ENCODE measurements around the gene CIP2A. TPM values are rescaled to one million over a fixed set of nuclear protein-coding genes. Genes with fewer than 3 reads are reported as not detected.

Gene CIP2A
- total RNA-seq, 1 donor from 2014 or later, result 5.6 TPM

DNA sequence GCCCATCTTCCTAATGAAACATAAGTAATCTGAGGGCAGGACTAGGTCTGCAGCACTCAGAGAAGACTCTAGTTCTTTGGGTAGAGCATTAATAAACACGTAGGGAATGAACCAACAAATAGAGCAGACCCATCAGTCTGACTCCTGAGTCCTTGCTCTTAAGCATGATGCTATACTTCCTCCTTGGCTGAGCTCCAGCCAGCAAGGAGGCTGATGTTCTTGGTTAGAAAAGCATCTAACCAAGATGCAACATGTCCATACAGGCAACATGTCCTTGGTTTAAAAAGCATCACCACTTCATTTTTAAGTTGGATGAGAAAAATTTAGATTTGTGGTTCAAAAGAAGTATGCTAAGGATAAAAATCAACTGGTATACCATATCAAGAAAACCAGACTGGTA is 70.3 kb downstream of the CIP2A start:
- DNase-seq (ENCODE audit: low spot score) (no peak), ATAC-seq (no peak)

DNA sequence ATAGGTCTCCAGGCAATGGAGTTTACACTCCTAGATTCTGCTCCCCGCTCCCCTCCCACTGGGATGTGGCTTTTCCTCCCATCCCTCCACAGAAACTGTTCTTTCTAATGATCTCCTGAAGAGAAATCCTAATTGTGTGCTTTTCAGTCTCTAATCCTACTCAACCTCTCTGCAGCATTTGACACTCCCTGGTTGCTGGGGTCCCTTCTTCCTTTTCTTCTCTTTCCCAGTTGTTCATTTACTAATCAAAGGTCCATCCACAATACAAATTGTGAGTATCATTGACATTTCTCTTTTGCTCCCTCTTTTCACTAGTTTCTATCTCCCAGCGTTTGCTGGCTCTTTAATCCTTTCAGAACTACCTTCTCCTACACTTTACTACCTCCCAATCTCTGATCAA is 72.4 kb downstream of the CIP2A start:
- no peak for DNase-seq (ENCODE audit: low spot score)
- intact Hi-C loops (cut with DNase I), result no loop called here
- ATAC-seq, result no peak

More for the DNA sequence above, 70.3 kb downstream of the CIP2A start:
- intact Hi-C loops (cut with DNase I), result no loop called here

DNA sequence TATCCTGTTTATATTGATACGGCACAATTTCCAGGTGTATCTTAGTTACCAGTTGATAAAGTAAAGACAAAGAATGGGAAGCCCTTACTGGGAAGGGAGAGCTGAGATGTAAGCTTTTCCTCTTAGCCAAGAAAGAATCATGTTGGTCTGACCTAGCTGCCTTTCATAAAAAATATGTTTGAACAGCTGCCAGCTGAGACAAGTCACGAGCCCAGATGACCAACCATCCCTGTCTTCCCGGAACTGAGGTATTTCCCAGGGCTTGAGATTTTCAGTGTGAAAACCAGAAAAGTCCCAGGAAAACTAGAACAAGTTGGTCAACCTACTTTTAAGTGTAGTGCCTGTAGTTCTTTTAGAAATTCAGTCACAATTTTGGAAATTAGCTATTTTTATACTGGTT is 75.3 kb downstream of the CIP2A start:
- ATAC-seq (no peak), DNase-seq (ENCODE audit: low spot score) (no peak)
- intact Hi-C loops (cut with DNase I), result no loop called here

DNA sequence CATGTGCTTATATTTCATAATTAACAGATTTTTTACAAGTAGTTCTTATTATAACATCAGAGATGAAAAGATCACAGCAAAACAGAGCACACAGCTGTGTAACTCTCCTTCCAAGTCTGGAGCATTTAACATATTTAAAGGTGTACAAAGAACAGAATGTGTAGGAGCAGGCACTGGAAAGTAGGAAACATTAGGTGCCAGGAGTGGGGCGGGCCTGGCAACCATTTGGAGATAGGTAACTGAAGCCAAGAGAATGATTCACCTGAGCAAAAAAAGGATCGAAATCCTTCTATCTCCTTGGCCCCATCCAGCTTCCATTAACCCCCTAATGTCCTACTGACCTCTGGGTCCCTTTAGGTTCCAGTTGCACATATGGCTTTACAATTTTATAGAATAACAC is 76.6 kb downstream of the CIP2A start:
- ATAC-seq (no peak), DNase-seq (ENCODE audit: low spot score) (no peak)
- intact Hi-C loops (cut with DNase I), result no loop called here

DNA sequence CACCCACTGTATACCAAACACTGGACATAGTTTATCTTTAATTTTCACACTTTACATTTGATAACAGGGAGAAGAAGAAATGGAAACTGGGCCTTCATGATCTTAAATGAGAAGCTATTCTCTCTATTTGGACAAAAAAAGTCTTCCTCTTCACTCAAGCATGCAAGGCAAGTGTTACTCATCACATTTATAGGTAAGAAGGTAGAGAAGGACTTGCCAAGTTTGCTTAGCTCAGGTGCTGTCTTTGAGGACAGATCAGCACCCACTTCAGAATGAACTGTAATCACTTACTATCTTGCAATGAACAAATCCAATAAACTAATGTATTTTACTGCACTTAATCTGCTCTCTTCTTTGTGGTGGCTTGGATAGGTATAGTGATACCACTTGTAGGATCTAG is 77.7 kb downstream of the CIP2A start:
- intact Hi-C loops (cut with DNase I), result no loop called here
- no peak for ATAC-seq
- DNase-seq (ENCODE audit: low spot score), result no peak

DNA sequence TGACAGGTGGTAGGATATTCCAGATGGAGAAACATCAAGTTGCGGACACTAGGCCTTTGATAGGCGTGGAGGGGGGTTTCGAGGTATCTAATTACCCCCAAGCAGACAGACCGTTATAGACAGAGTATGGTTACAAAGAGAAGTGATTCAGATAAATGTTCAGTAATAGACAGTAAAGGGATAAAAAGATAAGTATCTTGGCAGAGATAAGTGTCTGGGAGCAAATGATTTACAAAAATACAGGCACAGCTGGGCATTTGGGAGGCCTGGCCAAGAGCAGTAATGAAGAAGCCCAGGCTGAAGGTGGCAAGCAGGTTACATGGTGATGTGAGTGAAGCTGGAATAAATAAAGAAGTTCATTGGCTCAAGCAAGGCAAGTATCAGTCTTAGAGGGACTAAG is 78.2 kb downstream of the CIP2A start:
- intact Hi-C loops (cut with DNase I), result no loop called here
- ATAC-seq (no peak), DNase-seq (ENCODE audit: low spot score) (no peak)

DNA sequence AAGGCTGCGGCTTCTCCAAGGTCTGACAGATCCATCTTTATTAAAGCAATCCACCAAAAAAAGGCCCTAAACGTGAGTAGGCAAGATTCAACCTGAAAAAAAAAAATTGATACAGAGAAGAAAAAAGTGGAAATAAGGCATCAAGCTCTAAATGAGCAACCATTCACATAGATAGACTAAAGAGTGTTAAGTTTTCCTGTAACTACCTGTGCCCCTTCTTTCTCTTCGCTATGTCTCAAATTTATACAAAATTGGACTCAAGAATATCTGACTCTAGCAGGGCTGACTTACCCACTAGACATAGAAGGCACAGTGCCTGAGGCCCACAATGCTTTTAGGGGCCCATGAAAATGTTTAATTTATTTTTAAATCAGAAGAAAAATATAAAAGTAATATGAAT is 78.7 kb downstream of the CIP2A start, which contains the start of gene MYH15:
TSS of gene MYH15 (minus strand) at position 101 of the 400 bp plus-strand sequence. CDS start at position 35, 66 bp downstream.
- intact Hi-C loops (cut with DNase I), result no loop called here
- no peak for DNase-seq (ENCODE audit: low spot score)
- no peak for ATAC-seq

DNA sequence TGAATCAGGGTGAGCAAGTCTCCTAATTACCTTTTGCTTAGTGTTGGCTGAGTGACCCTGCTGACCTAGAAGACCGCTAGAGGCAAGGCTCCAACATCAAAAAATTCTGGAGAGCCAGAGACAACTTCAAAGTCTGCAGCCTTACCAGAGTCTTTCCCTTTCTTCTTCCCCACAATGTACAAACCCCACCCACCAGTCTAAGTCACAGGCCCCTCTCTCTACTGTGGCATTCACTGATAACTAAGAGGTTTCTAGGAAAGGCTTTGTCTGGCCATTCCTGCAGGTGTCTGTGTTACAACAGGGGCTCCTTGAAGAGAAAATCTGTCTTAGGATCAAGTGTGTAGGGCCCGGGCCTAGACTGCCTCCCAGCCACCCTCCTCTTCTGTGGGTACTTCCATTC is 79.4 kb downstream of the CIP2A start:
- no peak for ATAC-seq
- no peak for DNase-seq (ENCODE audit: low spot score)
- intact Hi-C loops (cut with DNase I), result no loop called here

DNA sequence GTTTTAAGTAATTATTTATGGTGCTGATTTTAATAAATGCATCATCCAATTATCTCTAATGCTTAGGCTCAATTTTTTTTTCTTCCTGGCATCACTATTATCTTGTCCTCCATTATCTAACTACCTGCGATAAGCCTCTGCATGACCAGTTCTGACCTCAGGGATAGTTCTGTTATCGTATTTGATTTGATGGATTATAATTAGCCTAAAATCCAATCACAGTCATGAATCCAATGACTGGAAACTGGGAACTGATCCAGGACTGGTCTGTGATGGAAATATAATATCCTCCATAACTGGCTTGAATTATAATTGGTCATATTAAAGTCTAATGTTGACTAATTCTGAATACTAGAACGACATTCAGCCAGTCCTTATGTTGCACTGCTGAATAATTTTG is 80.0 kb downstream of the CIP2A start:
- no peak for ATAC-seq

DNA sequence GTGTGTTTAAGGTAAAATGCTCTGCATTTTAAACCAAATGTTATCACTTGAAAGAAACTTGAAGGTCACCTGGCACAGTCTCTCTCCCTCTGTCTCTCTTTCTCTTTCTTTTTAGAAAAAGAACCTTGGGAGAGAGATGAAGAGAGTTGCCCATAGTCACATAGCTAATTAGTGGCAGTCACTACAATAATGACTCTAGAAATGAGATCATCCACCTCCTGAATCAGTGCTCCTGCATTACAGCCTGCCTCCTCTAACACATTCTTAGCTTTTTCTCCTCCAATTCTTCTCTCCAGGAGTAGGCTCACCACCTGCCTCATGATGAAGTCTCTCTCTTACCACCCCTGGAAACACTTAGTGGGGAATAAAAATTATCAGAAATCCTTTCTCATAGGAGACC is 81.3 kb downstream of the CIP2A start:
- no peak for DNase-seq (ENCODE audit: low spot score)
- intact Hi-C loops (cut with DNase I), result no loop called here
- ATAC-seq, result no peak

More for the DNA sequence above, 80.0 kb downstream of the CIP2A start:
- no peak for DNase-seq (ENCODE audit: low spot score)
- intact Hi-C loops (cut with DNase I), result no loop called here

DNA sequence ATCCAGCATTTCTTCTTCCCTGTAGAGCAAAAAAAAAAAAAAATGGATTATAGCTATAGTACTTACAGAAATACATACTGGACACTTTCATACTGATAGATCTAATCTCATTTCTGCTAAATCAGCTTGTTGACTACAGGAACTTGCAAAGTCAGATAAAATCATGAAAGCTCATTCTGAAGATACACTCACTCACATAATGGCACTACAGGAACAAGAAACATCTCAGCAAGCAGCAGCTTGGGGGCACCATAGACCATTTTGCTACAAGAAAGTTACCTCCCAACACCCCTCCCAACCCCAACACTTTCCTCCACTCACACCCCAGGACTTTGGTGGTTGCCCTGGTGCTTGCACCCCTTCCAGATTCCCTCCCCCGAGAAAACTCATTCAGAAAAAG is 83.4 kb downstream of the CIP2A start:
- intact Hi-C loops (cut with DNase I), result no loop called here
- ATAC-seq (no peak), DNase-seq (ENCODE audit: low spot score) (no peak)

DNA sequence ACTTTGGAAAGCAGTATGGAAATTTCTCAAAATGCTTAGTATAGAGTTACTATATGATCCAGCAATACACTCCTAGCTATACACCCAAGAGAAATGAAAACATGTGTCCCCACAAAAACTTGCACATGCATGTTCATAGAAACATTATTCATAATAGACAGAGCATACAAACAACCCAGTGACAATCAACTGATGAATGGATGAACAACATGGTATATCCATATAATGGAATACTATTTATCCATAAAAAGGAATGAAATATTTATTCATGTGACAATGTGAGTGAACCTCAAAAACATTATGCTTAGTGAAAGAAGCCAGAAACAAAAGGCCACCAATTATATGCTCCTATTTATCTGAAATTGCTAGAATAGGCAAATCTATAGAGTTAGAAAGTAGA is 85.5 kb downstream of the CIP2A start:
- DNase-seq (ENCODE audit: low spot score), result no peak
- intact Hi-C loops (cut with DNase I), result no loop called here
- ATAC-seq, result no peak

DNA sequence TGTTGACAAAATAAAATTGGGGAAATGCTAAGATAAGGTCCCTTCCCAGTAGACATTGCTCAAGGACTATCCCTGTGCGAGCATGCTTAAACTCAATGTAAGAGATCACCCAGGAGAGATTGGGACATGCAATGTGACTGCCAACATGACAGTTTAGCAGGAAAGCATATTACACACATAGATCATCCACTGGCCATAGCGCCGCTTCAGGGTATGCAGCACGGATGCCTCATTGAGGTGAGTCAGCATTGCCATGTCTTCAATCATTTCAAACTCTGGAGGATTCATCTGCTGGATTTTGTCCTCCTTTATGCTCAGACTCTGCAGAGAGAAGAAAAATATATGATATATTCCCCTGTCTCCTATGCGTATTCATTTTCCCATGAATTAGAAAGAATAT is 87.7 kb downstream of the CIP2A start:
- DNase-seq (ENCODE audit: low spot score) (no peak), ATAC-seq (no peak)
- intact Hi-C loops (cut with DNase I), result no loop called here

DNA sequence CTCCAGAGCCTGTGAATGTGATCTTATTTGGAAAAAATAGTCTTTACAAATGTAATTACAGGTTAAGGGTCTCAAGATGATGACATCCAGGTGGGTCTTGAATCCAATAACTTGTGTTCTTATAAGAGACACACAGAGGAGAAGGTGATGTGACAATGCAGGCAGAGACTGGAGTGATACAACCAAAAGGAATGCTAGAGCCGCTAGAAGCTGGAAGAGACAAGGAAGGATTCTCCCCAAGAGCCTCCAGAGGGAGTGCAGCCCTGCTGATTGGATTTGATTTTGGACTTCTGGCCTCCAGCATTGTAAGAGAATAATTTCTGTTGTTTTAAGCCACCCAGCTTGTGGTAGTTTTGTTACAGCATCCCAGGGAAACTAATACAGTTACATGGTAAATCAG is 88.5 kb downstream of the CIP2A start:
- intact Hi-C loops (cut with DNase I), result no loop called here
- ATAC-seq (no peak), DNase-seq (ENCODE audit: low spot score) (no peak)

Other genes with a start within 250 kb of the CIP2A start
- 0.58 TPM for gene MYH15, start 78.8 kb downstream of the CIP2A start, total RNA-seq
- 19.8 TPM for gene DZIP3, start 284 bp upstream of the CIP2A start, total RNA-seq
- gene RETNLB, start 168.0 kb upstream of the CIP2A start, total RNA-seq, result not detected
- 0.31 TPM for gene TRAT1, start 233.3 kb upstream of the CIP2A start, total RNA-seq